NCI-H1930 (cell line): Measurements from ENCODE around the gene FBXL17.

Experiments used
- DNase-seq, 2 experiments: peaks; one replicate each; lab custom pipeline; 2025; lab: John Stamatoyannopoulos, UW

Gene FBXL17

DNA sequence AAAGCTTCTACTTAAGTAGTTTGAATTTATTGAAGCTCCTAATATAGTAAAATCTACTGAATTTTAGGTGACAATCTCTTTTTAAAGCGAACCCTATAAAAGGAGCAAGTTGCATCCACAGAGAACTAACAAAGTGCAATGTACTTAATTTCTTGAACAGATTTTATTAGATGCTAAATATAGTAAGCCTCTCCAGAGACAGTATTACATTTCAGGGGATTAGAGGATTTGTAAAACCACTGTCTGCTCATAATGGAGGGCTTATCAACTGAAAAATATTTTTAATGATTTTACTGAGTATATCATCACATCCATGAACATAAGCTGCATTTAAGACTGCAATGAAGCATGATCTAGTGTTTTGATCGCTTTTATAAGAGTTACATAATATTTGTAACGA is 481.2 kb downstream of the FBXL17 start:
- no peak for DNase-seq

DNA sequence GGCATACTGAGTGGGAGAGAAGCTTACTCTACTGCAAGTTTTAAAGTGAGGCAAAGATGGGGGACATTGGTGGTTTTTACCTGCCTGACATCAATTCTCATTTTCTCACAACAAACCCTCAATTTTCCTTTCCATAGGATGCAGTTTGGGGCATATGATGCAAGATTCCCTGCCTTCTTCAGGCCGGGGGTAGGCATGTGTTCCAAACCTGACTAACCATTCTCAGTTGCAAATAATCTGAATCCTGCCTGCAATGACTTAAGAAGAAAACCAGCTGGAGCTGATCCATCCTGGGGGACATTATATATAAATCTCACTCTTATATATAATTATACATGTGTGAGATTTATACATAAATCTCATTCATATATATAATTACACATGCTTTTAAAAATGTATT is 487.5 kb downstream of the FBXL17 start:
- no peak for DNase-seq

DNA sequence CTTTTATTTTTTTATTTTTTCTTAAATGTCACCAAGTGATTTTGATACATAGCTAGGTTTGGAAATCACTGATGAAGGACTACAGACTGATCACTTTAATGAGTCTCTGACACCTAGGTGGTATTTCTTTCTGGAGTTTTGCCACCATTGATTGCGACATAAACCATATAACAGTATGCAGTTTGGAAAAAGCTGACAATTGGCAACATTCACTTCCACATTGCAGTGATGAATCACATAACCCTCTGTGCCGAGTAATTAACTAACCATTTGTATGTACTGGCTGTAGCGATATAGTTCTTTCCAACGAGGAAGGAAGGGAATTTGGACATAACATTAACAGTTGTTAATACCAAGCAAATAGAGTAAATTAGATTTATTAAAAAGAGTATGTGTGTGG is 488.3 kb downstream of the FBXL17 start:
- DNase-seq: no peak

DNA sequence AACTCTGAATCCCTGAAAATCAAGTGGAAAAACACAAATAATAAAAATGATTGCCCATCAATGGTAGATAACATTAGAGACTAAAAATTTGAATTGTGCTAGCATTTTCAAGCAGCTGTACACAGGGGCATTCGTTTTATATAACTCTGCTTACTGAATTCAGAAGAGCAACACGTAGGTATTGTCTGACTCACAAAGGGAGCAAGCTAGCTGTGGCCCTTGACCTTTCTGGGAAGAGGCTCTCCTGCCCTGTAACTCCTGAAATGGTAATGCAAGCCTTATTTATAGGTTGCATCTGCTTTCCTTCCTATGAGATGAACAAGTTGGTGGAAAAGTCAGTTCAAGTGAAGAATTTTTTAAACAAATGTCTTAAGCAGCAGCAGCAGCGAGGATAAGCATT is 492.5 kb downstream of the FBXL17 start:
- no peak for DNase-seq

DNA sequence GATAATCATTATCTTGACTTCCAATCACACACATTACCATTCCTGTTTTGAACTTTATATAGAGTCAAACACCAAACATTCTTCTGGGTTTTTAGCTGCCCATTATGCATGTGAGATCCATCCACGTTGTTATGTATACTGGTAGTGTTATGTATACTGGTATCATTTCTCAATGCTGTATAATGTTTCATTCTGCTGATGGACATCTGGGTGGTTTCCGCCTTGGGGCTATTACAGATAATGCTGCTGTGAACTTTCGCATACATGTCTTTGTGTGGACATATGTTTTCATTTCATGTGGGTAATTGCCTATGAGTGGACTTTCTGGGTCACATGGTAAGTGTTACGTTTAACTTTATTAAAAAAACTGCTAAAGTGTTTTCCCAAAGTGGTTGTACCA is 493.4 kb downstream of the FBXL17 start:
- no peak for DNase-seq

DNA sequence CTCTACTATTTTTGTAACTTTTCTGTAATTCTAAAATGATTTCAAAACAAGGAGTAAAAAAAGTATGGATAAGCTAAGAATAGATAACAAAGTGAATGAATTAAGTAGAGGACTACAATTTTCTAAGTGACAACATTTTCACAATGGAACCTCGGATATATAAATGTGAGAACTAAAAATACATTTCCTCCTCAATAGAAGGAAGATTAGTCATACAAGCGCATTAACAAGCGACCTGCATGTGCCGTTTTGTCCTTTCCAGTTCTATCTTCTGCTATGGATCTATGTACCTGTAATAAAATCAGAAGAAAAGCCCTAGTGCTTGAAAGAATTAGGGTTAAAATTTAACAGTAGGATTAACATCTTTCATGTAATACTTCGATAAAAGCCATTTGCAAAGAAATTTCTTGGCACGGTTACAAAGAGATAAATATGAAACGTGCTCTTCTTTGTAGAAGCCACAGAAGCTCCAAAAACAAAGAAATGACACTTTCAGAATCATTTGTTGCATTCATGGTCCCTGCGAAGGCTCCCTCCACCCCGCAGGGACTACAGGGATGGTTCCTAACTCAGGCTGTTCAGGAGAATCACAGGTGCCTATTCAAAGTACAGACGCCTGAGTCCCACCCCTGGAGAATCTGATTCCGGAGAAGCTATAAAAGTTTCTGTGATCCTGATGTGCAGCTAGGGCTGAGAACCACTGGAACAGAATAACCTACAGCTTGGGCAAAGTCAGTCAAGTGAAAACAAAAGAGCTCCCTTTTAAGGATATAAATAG is 494.5 kb downstream of the FBXL17 start:
- DNase-seq: no peak

DNA sequence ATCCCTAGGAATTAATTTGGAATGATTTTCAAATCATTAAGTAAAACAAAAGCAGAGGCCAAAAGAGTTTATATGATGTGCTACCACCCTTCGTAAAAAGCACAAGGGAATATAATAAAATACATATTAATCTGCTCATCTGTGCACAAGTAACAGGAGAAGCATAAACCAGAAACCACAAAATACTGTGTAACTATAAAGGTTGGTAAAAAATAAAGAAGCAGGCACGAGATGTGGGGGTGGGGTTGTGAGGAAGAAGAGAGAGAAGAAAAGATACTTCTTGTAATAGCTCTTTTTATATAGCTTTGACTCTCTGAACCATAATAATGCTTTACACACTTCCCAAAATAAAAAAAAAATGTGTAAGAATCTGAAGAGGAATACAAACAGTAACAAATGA is 496.3 kb downstream of the FBXL17 start:
- no peak for DNase-seq

DNA sequence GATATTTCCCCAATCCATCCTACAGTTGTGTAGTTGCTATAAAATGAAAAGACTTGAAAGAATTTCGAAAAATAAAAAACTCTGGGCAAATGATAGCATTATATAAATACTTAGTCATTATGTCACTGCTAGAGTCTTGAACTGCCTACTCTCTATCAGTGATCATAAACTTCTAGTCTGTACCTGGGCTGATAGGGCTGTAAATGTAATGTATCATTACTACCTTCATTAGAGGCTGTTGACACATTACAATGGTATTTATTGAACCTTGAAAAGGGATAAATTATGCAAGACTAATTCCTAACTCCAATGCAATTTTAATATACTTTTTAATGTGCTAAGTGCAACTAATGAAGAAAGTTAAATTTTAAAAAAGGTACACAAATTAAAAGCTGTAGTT is 497.0 kb downstream of the FBXL17 start:
- no peak for DNase-seq

DNA sequence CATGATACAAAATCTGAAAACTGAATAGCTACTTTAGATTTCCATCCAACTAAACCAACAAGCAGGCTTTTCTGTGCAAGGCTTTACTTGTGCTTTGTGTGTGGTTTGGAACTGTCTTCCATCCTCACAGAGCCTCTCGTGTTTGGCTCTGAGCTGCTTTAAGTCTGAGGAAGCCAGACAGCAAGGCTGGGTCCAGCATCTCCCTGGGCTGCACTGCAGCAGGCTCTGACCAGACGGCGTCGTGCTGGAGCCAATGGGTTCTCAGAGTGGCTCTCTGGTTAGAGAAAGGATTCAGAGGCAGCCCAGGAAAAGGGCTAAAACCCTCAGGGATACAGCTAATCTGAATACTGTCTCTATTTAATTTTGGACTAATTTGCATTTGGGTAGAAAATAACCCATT is 503.2 kb downstream of the FBXL17 start:
- no peak for DNase-seq

DNA sequence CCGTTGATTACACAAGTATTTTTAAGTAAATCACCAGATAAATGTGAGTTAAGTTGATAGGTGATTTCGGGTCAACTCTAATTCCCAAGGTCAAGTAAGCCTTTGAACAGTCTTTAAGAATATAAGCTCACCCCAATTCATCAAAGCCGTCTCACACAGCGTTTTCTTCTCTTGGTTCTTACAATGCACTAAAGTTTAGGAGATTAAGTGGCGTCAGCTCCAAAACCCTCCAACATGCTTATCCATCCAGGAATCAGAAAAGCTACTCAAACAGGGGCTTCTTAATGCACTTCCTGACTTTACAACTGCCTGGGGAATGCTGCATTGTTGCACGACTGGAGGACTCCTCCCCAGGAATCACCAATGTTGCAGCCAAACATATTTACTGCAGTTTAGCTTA is 505.0 kb downstream of the FBXL17 start:
- no peak for DNase-seq

DNA sequence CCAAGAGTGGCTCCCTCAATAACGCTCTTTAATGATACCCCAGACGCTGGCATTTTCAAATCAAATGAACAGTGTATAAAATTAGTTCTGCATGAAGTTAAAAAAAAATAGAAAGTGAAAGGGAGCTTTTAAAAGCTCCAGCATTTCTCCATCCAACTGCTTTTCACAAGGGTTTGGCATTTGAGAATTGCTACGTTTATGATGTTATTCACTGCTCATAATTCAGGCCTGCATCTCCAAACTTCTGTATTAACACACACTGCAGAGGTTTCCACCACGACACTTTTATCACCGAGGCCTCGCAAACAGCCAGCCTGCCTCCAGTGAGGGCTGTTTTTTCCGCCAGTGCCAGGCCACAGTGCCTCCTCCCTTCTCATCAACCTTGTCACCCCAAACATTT is 505.6 kb downstream of the FBXL17 start:
- no peak for DNase-seq

DNA sequence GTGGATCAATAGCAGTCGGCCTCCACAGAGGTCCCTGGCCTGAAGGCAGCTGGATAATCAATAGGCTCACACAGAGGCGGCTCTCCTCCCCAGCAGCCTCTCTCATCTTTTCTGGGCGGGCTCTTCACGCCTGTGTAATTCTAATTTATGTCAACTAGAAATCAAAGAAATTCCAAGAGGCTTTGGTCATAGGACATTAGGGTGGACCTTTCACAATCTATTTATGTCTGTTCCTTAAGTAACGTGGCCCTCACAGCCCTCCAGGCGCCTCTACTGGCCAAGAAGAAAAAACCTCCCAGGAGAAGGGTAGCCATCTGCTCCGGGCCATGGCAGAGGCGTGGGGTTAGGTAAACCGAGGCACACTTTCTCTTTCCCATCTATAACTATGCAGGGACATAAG is 506.1 kb downstream of the FBXL17 start:
- no peak for DNase-seq

DNA sequence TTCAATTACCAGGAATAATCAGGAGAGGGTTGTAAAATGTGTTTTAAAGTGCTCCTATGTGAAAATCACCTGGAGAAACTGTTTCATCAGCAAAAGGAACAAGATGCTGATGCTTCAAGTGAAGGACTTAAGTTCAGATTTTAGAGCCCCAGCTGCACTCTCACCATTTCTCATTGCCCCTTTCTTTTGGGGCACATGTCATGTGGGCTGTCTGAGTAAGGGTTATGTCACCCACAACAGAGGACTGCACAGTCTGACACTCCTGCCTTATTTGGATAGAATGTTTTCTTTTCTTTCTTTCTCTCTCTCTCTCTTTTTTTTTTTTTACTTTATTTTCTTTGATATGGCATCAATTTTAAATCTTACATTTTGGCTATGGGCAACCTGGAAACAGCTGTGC is 507.1 kb downstream of the FBXL17 start:
- DNase-seq: no peak

DNA sequence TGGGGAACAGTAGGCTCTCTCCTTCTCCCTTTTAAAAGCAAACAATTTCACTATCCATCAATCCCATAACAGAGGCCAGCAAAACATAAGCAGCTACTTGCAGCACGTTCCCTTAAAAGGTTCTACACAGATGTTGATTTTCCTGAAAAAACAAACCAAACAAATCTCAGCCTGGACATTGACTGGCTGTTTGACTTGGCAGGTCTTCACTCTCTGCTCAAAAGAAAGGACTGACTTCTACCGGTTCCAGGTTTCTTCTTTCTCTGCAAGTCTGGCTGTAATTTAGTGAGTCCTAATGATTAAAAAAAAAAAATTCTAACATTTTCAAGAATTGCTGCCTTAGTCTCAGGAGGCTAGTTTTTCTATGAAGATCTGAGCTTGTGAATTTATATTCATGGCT is 508.0 kb downstream of the FBXL17 start:
- DNase-seq: no peak

DNA sequence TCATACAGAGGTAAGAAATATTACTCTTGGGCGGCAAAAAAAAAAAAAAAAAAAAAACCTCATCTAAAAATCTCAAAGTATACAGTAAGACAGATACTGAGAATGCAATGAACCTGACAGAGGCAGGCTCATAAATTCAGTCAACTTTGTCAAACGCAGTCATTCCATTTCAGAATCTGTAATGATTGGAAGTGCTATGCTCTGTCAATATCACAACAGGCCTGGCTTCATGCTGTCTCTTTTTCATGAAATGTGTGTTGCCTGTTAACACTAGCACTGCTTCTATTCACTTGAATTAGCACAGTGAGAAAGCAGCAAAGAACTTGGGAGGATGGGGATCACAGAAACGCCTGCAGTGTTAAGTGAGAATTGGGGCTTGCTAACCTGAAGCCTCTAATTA is 510.9 kb downstream of the FBXL17 start:
- DNase-seq: no peak

DNA sequence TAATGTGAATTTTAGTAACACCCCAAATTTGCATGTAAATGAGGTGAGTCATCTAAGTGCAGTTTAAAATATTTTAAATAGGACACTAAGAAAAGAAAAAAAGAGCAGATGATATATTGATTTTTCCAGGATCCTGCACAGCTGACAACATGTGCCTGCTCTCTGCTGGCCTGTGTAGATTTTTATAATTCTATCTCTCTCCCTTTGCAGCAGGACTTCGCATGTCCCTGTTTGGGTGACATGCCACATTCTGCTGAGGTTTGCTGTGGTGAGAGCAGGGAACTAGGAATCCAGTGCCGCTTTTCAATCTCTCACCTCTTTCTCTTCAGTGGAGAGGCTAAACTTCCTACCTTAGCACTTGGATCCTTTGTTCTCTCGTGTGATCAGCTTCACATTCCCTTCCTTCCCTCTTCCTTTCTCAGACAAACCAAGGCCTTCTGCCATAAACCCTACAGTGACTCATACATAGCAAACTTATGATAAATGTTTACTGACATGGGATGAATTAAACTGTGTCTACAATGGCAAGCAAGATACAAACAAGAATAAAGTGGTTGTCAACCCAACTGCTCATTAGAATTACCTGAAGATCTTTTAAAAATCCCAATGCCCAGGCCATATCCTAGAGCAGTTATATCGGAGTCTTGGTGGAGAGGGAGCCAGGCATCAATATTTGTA is 512.3 kb downstream of the FBXL17 start:
- DNase-seq: no peak

DNA sequence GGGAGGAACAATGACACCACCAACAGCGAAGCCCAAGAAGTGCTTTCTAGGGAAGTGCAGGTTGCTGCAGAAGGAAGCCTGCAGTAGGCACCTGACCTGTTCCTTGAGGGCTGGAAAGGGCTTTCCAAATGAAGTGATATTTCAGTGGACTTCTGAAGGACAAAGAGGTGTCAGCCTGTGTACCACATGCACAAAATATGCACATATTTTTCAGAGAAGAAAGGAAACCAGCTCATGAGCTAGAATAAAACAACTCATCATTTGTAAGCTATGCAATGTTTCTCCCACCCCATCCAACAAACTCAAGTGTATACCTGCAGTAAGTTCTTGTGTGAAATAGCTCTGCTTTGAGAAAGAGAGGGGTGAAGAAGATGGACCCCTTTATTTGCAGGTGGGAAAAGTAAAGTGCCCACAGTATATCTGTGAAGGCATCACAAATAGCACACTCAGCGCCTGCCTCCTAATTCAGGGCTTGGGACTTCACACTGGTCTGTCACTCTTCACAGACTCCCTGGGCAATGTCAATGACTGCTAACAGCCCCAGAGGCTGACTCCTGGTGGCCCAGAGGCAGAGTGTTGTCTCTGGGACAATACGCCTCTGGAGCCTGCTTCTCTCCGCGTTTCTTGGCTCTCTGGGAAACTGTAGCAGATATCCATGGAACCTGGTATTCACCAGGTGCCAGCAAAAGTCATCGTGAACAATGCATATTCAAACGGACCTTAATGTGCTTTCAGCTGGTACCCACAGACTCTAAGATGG is 513.1 kb downstream of the FBXL17 start:
- DNase-seq: no peak

DNA sequence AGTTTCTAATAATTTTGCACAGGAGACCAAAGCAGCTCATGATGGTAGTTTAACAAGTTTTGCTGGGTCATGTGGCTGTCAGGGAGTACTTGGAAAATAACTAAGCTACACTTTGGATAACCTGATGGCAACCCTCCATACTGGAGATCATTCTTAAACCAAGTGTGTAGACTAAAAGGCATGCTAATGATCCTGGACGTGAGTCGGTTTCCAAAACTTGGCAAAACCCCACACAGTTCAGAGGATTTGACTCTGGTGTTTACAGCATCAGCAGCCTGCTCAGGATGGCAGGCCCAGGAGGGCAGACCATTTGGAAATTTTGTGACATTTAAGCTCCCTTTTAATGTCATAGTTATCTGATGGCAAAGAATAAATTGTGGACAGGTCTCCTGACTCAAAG is 514.6 kb downstream of the FBXL17 start:
- no peak for DNase-seq

DNA sequence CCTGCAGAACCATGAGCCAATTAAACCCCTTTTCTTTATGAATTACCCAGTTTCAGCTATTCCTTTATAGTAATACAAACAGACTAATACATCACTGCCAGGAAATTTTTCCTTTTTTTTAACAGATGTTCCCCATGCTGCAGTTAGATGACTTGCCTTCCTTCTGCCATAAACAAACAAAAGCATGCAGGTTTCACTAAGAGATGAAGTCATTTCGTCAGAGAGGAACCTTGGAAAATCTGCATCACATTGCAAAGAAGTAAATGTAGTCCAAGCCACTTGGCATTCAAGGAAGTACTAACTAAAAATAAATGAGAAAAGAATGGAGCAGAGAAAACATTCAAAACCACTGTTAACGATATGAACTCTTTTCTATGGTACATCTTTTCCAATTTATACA is 517.1 kb downstream of the FBXL17 start:
- DNase-seq: no peak

DNA sequence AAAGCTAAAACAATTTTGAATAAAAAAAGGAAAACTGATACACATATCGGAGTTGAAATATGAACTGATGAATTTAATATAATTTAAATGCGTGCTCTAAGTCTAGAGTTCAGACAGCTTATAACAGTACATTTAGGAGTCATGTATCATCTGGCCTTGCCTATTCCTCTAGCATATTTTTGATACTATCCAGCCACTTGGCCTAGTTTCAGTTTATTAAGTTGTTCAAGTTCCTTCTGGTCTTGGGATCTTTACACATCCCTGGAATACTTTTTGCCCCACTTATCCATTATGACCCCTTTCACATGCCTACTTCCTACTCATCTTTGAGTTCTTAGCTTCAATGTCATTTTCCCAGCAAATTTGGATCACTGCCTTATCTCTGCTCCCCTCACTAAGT is 518.8 kb downstream of the FBXL17 start:
- no peak for DNase-seq

DNA sequence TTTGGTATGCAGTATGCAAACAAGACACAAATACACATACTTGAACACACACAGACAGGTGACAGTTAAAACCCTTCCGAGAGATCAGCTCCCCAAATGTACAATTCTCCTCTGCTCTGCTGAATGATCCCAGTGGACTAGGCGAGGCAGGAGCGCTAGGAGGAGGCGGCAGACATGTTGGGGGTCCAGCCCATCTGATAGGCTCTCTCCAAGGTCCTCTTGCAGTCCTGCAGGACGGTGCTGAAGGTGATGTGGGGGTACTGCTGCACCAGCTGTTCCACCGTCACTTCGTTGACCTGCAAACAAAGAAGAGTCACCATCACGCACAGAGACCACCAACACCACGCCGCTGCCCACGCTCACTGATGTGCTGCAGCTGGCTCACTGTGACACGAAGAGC is 520.3 kb downstream of the FBXL17 start:
- DNase-seq: no peak

DNA sequence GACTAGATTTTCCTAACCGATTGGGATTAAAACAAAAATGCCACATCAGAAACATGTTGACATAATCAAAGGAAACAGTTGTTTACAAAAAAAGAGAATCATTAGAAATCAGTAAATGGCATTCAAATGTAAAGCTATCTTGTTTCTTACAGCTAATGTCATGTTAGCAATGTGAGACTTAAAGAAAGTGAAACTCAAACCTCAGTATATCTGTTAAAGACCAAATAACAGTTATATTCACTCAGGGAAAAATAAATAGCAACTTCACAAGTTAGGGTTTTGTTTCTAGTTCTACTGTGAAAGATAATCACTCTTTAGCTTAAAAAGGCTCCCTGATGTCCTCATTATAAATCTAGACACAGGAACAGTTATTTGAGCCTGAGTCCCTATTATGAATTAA is 521.9 kb downstream of the FBXL17 start:
- DNase-seq: no peak

DNA sequence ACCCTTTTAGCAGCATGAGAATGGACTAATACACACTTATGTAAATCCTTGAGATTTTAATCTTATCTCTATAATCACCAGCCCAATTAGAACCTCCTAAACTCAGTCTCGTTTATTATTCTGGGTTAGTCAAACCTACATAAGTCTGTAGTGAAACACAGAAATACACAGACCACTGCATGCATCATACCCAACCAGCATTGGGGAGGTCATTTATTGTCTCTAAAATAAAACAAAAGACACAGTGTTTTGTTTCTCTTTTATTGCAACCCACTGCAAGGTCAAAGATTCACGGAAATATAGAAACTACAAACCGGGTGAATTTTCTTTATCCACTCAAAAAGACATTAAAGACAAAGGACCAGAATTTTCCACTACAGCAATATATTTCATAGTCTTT is 523.1 kb downstream of the FBXL17 start:
- DNase-seq: no peak
